ENCODE results near the gene IGFALS.

GRCh38 chr16:1830213-1830612 is 36.7 kb upstream of the IGFALS start:
- TF ChIP-seq CTCF (IDR thresholded peaks at IDR 0.05; ENCODE audit: insufficient read depth, low read length, poor library complexity, severe bottlenecking), result no peak
- TF ChIP-seq EZH2phosphoT487 (conservative IDR thresholded peaks at IDR 0.05; ENCODE audit: low read length), result no peak
